K562 (cell line): ENCODE results near the gene AIFM1. TPM values are rescaled to one million over a fixed set of nuclear protein-coding genes. Genes with fewer than 3 reads are reported as not detected.

Experiments
- FOXP1 ChIP-seq: sonication (generic); formaldehyde crosslinking; IDR thresholded peaks from 2 replicates; pipeline ENCODE4 v1.8.0; 2022; ENCODE audit warnings: mild to moderate bottlenecking, missing genetic modification reagents
- FUS ChIP-seq: fragments of 200-400 bp; formaldehyde crosslinking; optimal IDR thresholded peaks from 2 replicates; pipeline ENCODE3; 2017; ENCODE audit warnings: low read depth, low read length
- NFRKB ChIP-seq: fragments of 450-650 bp; IDR thresholded peaks from 2 replicates; pipeline ENCODE4 v1.6.1; 2016; ENCODE audit warnings: low read depth
- ZFX ChIP-seq: sonication (generic); formaldehyde crosslinking; IDR thresholded peaks from 2 replicates; pipeline ENCODE4 v1.8.0; 2022; ENCODE audit warnings: mild to moderate bottlenecking, missing genetic modification reagents, moderate library complexity
- ZNF232 ChIP-seq: sonication (generic); formaldehyde crosslinking; IDR thresholded peaks from 2 replicates; pipeline ENCODE4 v1.8.0; 2022; ENCODE audit warnings: mild to moderate bottlenecking, missing genetic modification reagents
- polyA plus RNA-seq, 8 experiments: library from polyadenylated mRNA; depleted of rRNA in 4 of 8; stranded (reverse) in 5 of 8; unstranded in 3 of 8; fragments of >200 nt; fragmentation: Nextera tagmentation in 2 of 8; fragmentation: Illumina TruSeq in 1 of 8; extraction: Ambion mirVana in 2 of 8; extraction: Trizol in 1 of 8; gene quantifications; 2 replicates each; pipeline versions ENCODE4 v1.2.1 to v1.2.3, GENCODE V29; 2011 to 2014; ENCODE audit warnings: inconsistent platforms in 1 of 8, missing spikeins in 1 of 8
- total RNA-seq, 7 experiments: library from RNA; depleted of rRNA in 6 of 7; stranded (reverse); fragments of >200 nt in 6 of 7; fragmentation: Illumina TruSeq in 2 of 7; extraction: Trizol in 2 of 7; gene quantifications; 2 replicates each; pipeline versions ENCODE4 v1.2.1 to v1.2.3, GENCODE V29; 2011 to 2021; ENCODE audit warnings: low replicate concordance in 1 of 7
- TF ChIP-seq, protein P1 (sequence below): fragments of 450-650 bp; IDR thresholded peaks from 2 replicates; pipeline ENCODE4 v1.6.1; 2017; ENCODE audit warnings: mild to moderate bottlenecking, moderate library complexity
- TF ChIP-seq, protein P2 (sequence below): fragments of 250-450 bp; sonication (Bioruptor Pico); IDR thresholded peaks from 2 replicates; pipeline ENCODE4 v1.4.0; 2020; ENCODE audit warnings: mild to moderate bottlenecking, moderate library complexity

AIFM1 gene
- total and polyA plus RNA-seq, 9 of the 15 experiments (the other 6 are each of a cell fraction or from before 2014, with no cell fraction given) = 51.0 to 117 (median 91.2) TPM

DNA sequence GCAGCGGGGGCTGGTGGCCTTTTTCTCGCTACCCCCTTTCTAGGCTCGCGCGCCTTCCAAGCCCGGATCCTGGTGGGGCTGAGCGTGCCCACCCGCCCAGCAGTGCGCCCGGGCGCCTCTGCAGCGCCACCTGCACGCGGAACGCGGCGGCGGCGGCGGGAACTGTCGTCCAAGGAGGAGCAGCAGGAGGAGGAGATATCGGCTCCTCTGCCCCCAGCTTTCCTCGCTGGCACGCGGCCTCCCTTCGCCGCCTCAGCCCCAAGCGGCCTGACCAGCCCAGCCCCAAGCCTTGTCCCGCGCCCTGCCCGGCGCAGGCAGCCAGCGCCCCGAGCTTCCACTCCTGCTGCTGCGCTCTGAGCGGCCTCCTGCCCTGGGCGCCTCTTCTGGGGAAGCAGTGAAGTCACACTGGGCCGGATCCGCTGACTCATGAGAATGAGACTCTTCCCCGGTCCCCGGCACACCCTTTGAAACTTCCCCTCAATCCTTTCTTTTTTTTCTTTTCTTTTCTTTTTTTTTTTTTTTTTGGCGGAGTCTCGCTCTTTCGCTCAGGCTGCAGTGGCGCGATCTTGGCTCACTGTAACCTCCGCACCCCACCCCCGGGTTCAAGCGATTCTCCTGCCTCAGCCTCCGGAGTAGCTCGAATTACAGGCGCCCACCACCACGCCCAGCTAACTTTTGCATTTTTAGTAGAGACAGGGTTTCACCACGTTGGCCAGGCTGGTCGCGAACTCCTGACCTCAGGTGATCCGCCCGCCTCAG, 44.7 kb downstream of the AIFM1 start (continued):
- no peak for TF ChIP-seq FOXP1 (CRISPR knock-in tag)
- TF ChIP-seq, protein P1, sequence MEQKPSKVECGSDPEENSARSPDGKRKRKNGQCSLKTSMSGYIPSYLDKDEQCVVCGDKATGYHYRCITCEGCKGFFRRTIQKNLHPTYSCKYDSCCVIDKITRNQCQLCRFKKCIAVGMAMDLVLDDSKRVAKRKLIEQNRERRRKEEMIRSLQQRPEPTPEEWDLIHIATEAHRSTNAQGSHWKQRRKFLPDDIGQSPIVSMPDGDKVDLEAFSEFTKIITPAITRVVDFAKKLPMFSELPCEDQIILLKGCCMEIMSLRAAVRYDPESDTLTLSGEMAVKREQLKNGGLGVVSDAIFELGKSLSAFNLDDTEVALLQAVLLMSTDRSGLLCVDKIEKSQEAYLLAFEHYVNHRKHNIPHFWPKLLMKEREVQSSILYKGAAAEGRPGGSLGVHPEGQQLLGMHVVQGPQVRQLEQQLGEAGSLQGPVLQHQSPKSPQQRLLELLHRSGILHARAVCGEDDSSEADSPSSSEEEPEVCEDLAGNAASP = no peak
- TF ChIP-seq FUS = no peak
- no peak for TF ChIP-seq ZNF232 (CRISPR knock-in tag)
- TF ChIP-seq, protein P2, sequence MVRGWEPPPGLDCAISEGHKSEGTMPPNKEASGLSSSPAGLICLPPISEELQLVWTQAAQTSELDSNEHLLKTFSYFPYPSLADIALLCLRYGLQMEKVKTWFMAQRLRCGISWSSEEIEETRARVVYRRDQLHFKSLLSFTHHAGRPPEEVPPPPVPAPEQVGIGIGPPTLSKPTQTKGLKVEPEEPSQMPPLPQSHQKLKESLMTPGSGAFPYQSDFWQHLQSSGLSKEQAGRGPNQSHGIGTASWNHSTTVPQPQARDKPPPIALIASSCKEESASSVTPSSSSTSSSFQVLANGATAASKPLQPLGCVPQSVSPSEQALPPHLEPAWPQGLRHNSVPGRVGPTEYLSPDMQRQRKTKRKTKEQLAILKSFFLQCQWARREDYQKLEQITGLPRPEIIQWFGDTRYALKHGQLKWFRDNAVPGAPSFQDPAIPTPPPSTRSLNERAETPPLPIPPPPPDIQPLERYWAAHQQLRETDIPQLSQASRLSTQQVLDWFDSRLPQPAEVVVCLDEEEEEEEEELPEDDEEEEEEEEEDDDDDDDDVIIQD = no peak
- TF ChIP-seq NFRKB = no peak
- peak; percentile 92 for TF ChIP-seq ZFX (CRISPR knock-in tag)
